Spleen (tissue), 11 donors: ENCODE data around the gene PA2G4. TPM values are rescaled to one million over a fixed set of nuclear protein-coding genes. Genes with fewer than 3 reads are reported as not detected.
"Not testable (repeated sequence)": the region's sequence is repeated elsewhere in the genome, so short reads cannot be mapped to it uniquely, and the experiment has no call there.

Experiments used
- DNase-seq: peaks from one replicate; pipeline ENCODE4 v3.0.0-alpha.2; 2020
- H3K27ac ChIP-seq, 8 donors: fragments of 200-600 bp; sonication (generic) in 7 of 8; 1 replicate in 4 of 8; 2 replicates in 4 of 8; pipeline versions ENCODE4 v1.5.0 to v1.8.0; 2016 to 2021; ENCODE audit warnings: inconsistent platforms in 4 of 8, mild to moderate bottlenecking in 4 of 8, moderate library complexity in 1 of 8
- H3K27me3 ChIP-seq, 7 donors: fragments of 200-600 bp; sonication (generic) in 6 of 7; replicated peaks in 1 of 7; 1 replicate in 4 of 7; 2 replicates in 3 of 7; pipeline versions ENCODE4 v1.5.0 to v1.8.0; 2016 to 2021; ENCODE audit warnings: inconsistent platforms in 3 of 7, mild to moderate bottlenecking in 1 of 7
- H3K36me3 ChIP-seq, 6 donors: fragments of 200-600 bp; sonication (generic) in 5 of 6; 1 replicate in 4 of 6; 2 replicates in 2 of 6; pipeline versions ENCODE4 v1.5.0 to v1.8.0; 2016 to 2021; ENCODE audit warnings: inconsistent platforms in 2 of 6
- H3K4me1 ChIP-seq, 6 donors: fragments of 200-600 bp; sonication (generic) in 5 of 6; 1 replicate in 3 of 6; 2 replicates in 3 of 6; pipeline versions ENCODE4 v1.5.0 to v1.8.0; 2016 to 2021; ENCODE audit warnings: inconsistent platforms in 3 of 6
- H3K4me3 ChIP-seq, 8 donors: fragments of 200-600 bp; sonication (generic) in 7 of 8; 1 replicate in 4 of 8; 2 replicates in 4 of 8; pipeline versions ENCODE4 v1.5.0 to v1.8.0; 2016 to 2021; ENCODE audit warnings: inconsistent platforms in 4 of 8, mild to moderate bottlenecking in 4 of 8, moderate library complexity in 2 of 8
- H3K9me3 ChIP-seq, 8 donors: fragments of 200-600 bp; sonication (generic) in 7 of 8; 1 replicate in 4 of 8; 2 replicates in 4 of 8; pipeline versions ENCODE4 v1.5.0 to v1.8.0; 2016 to 2021; ENCODE audit warnings: inconsistent platforms in 4 of 8
- POLR2A ChIP-seq, 3 donors: fragments of 450-650 bp; IDR thresholded peaks; one replicate each; pipeline ENCODE4 v1.5.1; 2017; ENCODE audit warnings: antibody characterized with exemption in 3 of 3, mild to moderate bottlenecking in 1 of 3
- POLR2AphosphoS5 ChIP-seq, 3 donors: sonication (generic); formaldehyde crosslinking; IDR thresholded peaks; one replicate each; pipeline ENCODE4 v1.5.1; 2017; ENCODE audit warnings: antibody characterized with exemption in 3 of 3
- WGBS, 5 donors: extraction: QIAGEN DNeasy Blood & Tissue Kit in 3 of 5; methylation state at CpG; one replicate each; pipeline versions ENCODE4 v1.1.5 to v1.1.7; 2013 to 2018; 5-methylcytosine and 5-hydroxymethylcytosine counted together
- intact Hi-C: fragments of 100-400 bp; cut with DNase I; formaldehyde crosslinking; loops from one replicate; pipeline ENCODE4 v1.15.0; 2023; ENCODE audit warnings: low total_unique reads
- polyA plus RNA-seq, 3 donors: library from polyadenylated mRNA; stranded (reverse); fragments of 200-250 nt; gene quantifications; one replicate each; pipeline ENCODE4 v1.2.1, GENCODE V29; 2013
- total RNA-seq, 7 donors: library from RNA; depleted of rRNA in 3 of 7; stranded (reverse); fragments of >200 nt in 3 of 7; fragmentation: NEBNext Ultra II Directional in 4 of 7; extraction: Animal tissue kit (Norgen Biotek cat#: 25700) in 4 of 7; gene quantifications; one replicate each; pipeline versions ENCODE4 v1.1.0 to v1.2.1, GENCODE V29; 2016 to 2021
- TF ChIP-seq, protein P1 (sequence below), 11 experiments: fragments of 200-600 bp in 7 of 11; fragments of 450-650 bp in 4 of 11; sonication (generic) in 4 of 11; IDR thresholded peaks in 8 of 11; conservative IDR thresholded peaks in 3 of 11; 1 replicate in 7 of 11; 2 replicates in 4 of 11; pipeline versions ENCODE4 v1.4.0 to v1.8.0; 2016 to 2021; ENCODE audit warnings: antibody characterized with exemption in 11 of 11, inconsistent platforms in 4 of 11, mild to moderate bottlenecking in 1 of 11
- donor health status: healthy with polysubstance abuse.
- donor health status: DM: no; HTN: no; CAD: no; lungs with moderate emphysema.
- donor health status: DM: no; HTN: no; CAD: no.
- donor health status: Bipolar disorder and iron deficiency.
- donor health status: healthy.
- donor health status: DM: no; HTN: no; CAD: no.
- donor health status: DM: yes; HTN: yes; CAD: no.

The PA2G4 gene
- total and polyA plus RNA-seq, 10 donors: 52.8 to 92.8 (median 73.4) TPM

DNA sequence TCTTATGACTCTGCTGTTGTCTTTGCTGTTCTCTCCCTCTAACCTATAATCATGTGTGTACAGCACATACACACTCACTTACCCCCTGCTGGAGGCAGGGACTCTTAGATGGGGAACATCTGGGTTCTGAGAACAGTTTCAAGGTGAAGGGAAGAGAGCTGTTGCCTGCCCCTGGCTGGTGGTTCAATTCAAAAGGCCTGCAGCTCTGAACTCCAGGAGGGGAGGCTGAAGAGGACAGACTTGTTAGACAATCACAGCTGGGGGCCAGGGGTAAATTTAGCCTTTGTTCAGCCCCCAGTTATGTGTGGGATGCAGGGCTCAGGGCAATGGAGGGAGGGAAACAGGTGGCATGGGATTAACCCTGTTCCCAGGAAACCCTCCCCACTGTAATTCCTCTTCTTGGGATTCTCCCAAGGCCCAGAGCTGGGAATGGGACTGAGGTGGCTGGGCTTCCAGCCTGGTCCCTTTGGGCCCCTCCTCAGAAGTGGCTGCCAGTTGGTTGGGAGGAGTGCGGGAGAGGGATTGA lies 50.0 kb downstream of the PA2G4 start:
- no peak for DNase-seq
- Histone ChIP-seq H3K4me3 (no peak overlapping the region), H3K27ac (no peak overlapping the region), H3K27me3 (no peaks in the 10 kb centered on the region), H3K4me1 (peaks cover 12 to 65% (median 48%) of the 10 kb centered on the region in 6 donors), H3K9me3 (no peaks in the 10 kb centered on the region), H3K36me3 (peaks cover 0 to 7% (median 0%) of the 10 kb centered on the region in 6 donors)
- 94 to 100% (median 95%) methylated on average over 1 of the region's 1 CpG for WGBS, 5 donors
- intact Hi-C loops: no loop called here
- TF ChIP-seq POLR2AphosphoS5 (IDR thresholded peaks at IDR 0.05): no peak
- TF ChIP-seq, protein P1, sequence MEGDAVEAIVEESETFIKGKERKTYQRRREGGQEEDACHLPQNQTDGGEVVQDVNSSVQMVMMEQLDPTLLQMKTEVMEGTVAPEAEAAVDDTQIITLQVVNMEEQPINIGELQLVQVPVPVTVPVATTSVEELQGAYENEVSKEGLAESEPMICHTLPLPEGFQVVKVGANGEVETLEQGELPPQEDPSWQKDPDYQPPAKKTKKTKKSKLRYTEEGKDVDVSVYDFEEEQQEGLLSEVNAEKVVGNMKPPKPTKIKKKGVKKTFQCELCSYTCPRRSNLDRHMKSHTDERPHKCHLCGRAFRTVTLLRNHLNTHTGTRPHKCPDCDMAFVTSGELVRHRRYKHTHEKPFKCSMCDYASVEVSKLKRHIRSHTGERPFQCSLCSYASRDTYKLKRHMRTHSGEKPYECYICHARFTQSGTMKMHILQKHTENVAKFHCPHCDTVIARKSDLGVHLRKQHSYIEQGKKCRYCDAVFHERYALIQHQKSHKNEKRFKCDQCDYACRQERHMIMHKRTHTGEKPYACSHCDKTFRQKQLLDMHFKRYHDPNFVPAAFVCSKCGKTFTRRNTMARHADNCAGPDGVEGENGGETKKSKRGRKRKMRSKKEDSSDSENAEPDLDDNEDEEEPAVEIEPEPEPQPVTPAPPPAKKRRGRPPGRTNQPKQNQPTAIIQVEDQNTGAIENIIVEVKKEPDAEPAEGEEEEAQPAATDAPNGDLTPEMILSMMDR (IDR thresholded peaks at IDR 0.05 in 8 of 11, conservative IDR thresholded peaks at IDR 0.05 in 3 of 11): no peak
- no peak for TF ChIP-seq POLR2A (IDR thresholded peaks at IDR 0.05)

DNA sequence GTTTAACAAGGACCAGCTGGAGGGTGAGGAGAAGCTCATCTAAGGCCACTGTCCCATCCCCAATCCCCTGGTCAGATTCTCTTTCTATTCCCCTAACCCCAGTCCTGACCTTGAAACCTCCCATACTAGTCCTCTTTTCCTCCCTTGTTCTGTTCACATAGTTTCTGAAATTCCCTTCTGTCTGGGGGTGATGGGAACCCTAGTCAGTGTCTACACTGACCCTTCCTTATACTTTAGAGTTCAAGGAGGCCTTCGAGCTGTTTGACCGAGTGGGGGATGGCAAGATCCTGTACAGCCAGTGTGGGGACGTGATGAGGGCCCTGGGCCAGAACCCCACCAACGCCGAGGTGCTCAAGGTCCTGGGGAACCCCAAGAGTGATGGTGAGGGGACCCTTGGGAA lies 50.5 kb downstream of the PA2G4 start:
- WGBS, 5 donors: 90 to 94% (median 93%) methylated on average over 5 of the region's 5 CpGs
- H3K36me3 ChIP-seq: peaks cover 0 to 7% (median 4%) of the 10 kb centered on the region in 6 donors
- peaks cover 17 to 70% (median 53%) of the 10 kb centered on the region in 6 donors for H3K4me1 ChIP-seq
- DNase-seq: no peak
- no peak overlapping the region for H3K4me3 ChIP-seq
- H3K9me3 ChIP-seq: no peaks in the 10 kb centered on the region
- TF ChIP-seq POLR2AphosphoS5 (IDR thresholded peaks at IDR 0.05) (no peak), POLR2A (IDR thresholded peaks at IDR 0.05) (no peak)
- TF ChIP-seq, protein P1 (IDR thresholded peaks at IDR 0.05 in 8 of 11, conservative IDR thresholded peaks at IDR 0.05 in 3 of 11): no peak
- H3K27me3 ChIP-seq: no peaks in the 10 kb centered on the region
- intact Hi-C loops: no loop called here
- H3K27ac ChIP-seq: no peak overlapping the region

DNA sequence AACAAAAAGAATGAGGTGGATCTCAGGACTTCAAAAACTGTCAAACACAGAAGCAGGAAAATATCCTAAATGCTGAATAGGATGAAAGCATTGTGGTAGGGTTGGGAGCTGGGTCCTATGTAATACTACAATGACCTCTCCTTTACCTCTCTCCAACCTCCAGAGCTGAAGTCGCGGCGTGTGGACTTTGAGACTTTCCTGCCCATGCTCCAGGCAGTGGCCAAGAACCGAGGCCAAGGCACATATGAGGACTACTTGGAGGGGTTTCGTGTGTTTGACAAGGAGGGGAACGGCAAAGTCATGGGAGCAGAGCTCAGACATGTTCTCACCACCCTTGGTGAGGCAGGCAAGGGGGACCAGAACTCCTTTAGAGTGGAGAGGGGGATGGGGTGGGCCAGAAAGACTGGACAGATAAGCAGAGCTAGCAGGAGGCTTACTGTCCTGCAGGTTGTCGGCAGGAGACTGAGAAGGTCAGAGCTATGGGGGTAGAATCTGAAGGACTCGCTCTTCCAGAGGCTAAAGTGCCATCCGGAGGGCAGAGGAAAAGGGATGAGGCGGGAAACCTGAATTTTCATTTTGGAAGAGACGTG lies 51.0 kb downstream of the PA2G4 start:
- Histone ChIP-seq H3K4me3 (no peak overlapping the region), H3K27ac (no peak overlapping the region), H3K36me3 (peaks cover 0 to 11% (median 9%) of the 10 kb centered on the region in 6 donors), H3K9me3 (no peaks in the 10 kb centered on the region), H3K27me3 (no peaks in the 10 kb centered on the region), H3K4me1 (peaks cover 23 to 72% (median 58%) of the 10 kb centered on the region in 6 donors)
- no peak for TF ChIP-seq POLR2A (IDR thresholded peaks at IDR 0.05)
- no peak for TF ChIP-seq POLR2AphosphoS5 (IDR thresholded peaks at IDR 0.05)
- TF ChIP-seq, protein P1 (IDR thresholded peaks at IDR 0.05 in 8 of 11, conservative IDR thresholded peaks at IDR 0.05 in 3 of 11): no peak
- no peak for DNase-seq
- 93 to 97% (median 95%) methylated on average over 11 of the region's 11 CpGs for WGBS, 5 donors
- intact Hi-C loops: no loop called here

DNA sequence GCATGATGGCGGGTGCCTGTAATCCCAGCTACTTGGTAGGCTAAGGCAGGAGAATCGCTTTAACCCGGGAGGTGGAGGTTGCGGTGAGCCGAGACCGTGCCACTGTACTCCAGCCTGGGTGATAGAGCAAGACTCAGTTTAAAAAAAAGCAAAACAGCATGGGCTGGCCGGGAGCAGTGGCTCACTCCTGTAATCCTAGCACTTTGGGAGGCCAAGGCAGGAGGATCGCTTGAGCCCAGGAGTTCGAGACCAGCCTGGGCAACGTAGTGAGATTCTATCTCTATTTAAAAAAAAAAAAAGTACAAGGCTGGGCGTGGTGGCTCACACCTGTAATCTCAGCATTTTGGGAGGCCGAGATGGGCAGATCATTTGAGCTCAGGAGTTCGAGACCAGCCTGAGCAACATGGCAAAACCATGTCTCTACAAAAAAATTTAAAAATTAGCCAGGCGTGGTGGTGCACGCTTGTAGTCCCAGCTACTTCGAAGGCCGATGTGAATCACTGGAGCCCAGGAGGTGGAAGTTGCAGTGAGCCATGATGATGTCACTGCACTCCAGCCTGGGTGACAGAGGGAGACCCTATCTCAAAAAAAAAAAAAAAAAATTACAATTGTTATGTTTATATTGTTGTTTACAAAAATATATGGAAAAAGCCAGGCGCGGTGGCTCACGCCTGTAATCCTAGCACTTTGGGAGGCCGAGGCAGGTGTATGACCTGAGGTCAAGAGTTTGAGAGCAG lies 52.3 kb downstream of the PA2G4 start:
- Histone ChIP-seq H3K4me3 (peak overlapping the region; percentile 66 to 88 (median 71)), H3K36me3 (peaks cover 0 to 23% (median 22%) of the 10 kb centered on the region in 6 donors), H3K27ac (peak overlapping the region; percentile 87 to 99 (median 95)), H3K4me1 (peaks cover 26 to 72% (median 59%) of the 10 kb centered on the region in 6 donors)
- intact Hi-C loops, H3K9me3 ChIP-seq, H3K27me3 ChIP-seq, DNase-seq: not testable (repeated sequence)
- 90 to 94% (median 91%) methylated on average over 21 of the region's 21 CpGs for WGBS, 5 donors
